Subcutaneous adipose tissue (tissue), 4 donors: ENCODE results near the gene GRIA4. TPM values are rescaled to one million over a fixed set of nuclear protein-coding genes. Genes with fewer than 3 reads are reported as not detected.

Source experiments
- total RNA-seq, 4 donors: library from RNA; depleted of rRNA; stranded (reverse); fragments of >200 nt; gene quantifications; one replicate each; pipeline ENCODE4 v1.1.0, GENCODE V29; 2016
- TF ChIP-seq, protein P1 (sequence below): fragments of 450-650 bp; IDR thresholded peaks from one replicate; pipeline ENCODE4 v1.5.1; 2016; ENCODE audit warnings: low read depth, mild to moderate bottlenecking, control low read depth, antibody characterized with exemption, moderate library complexity

GRIA4 gene
- total RNA-seq, 4 donors from 2014 or later: not detected

- TF ChIP-seq, protein P1, sequence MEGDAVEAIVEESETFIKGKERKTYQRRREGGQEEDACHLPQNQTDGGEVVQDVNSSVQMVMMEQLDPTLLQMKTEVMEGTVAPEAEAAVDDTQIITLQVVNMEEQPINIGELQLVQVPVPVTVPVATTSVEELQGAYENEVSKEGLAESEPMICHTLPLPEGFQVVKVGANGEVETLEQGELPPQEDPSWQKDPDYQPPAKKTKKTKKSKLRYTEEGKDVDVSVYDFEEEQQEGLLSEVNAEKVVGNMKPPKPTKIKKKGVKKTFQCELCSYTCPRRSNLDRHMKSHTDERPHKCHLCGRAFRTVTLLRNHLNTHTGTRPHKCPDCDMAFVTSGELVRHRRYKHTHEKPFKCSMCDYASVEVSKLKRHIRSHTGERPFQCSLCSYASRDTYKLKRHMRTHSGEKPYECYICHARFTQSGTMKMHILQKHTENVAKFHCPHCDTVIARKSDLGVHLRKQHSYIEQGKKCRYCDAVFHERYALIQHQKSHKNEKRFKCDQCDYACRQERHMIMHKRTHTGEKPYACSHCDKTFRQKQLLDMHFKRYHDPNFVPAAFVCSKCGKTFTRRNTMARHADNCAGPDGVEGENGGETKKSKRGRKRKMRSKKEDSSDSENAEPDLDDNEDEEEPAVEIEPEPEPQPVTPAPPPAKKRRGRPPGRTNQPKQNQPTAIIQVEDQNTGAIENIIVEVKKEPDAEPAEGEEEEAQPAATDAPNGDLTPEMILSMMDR: no peak
Observed at GRCh38 chr11:105933695-105934094, 323.8 kb downstream of the GRIA4 start.

DNA sequence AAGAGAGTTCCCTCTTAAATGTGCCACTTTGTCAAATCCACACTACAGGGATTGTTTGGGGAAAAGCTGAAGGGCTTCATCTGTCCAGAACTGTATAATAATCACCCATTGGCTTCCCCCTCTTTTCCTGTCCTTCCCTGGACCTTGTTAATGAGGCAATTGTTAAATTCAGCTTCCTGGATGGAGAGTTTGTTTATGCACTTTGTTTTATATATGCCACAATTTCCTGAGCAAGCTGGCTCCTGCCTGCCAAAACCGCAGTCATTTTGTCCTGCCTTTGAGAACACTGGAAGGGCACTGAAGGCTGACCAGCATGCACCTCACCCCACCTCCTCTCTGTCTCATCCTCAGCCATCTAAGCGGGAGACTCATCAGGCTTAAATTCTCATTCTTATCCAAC is 325.9 kb downstream of the GRIA4 start:
- TF ChIP-seq, protein P1: no peak

DNA sequence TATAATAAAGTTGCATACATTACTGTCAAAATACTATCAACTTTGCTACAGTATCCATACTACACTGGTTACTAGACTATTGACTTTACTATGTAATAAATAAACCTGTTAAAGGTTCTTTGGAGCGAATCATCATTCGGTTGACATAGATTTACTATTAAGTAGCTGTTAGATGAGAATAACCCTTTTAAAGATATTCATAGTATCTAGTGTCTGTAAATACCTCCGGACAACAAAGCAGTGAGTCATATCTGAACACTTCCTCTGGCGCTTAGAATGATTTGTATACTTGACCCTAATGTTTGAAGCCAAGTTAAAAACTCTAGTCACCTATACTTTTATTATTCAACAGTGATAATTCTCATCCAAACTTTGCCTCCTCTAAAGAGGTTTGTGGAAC is 327.5 kb downstream of the GRIA4 start:
- TF ChIP-seq, protein P1: no peak

DNA sequence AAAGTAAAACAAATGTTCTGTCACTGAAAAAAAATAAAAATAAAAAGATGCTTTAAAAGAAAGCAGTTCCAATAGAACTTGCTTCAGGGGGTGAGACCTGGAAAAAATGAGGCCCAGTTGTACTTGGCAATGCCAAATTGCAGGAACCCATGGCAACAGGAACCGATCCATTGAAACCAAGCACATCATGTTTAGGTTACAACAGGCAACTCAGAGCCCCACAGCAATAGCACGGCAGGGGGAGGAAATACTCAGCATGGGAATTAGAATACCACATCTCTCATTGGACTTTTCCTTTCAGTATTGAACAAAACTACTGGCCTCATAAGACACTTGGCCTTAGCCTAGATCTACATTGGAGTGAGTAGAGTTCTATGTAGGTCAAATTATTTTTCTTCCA is 327.9 kb downstream of the GRIA4 start:
- TF ChIP-seq, protein P1: no peak

DNA sequence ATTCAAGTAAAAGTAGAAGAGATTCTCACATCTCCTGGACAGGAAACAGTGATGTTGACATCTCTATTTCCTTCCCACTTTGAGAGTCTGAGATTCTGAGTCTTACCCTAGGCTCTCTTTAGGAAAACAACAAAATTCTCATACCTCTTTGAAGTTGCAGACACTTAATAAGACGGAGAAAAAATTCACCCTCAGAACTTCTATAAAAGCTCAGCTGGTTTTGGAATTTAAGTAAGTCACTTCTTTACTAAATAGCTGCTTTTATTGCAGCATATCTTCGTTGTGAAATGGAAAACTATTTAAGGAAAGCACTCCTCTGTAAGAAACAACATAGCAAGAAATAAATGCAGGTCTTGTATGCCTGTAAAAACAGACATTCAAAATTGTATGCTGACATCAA is 333.0 kb downstream of the GRIA4 start:
- TF ChIP-seq, protein P1: no peak

DNA sequence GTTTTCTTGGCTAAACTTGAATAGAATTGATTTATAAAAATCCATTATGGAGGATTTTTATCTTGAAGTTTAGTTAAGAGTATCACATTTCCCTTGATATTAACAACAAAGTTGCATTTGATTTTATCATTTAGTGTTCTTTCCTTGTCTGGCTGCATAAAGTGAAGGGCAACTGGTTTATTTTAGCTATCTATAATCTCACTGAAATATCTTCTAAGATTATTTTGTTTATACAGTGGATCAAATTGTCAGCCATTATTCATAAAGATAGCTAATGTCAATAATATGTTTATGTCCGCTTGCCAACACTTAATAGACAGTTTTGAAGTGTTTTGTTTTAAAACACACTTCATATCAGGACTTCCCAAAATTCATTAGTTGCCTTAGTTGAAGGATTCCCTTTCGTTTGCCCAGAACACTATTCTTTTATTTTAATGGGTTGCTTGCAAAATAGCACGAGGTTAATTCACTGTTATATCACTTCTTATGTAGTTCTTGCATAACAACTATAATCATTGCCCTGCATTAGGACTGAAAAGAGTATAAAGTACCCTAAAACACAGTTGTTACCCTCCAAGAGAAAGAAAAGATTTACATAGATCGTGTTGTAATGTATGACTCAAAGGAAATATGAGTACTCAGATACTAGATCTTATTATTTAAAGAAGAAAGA is 339.2 kb downstream of the GRIA4 start:
- TF ChIP-seq, protein P1: no peak

DNA sequence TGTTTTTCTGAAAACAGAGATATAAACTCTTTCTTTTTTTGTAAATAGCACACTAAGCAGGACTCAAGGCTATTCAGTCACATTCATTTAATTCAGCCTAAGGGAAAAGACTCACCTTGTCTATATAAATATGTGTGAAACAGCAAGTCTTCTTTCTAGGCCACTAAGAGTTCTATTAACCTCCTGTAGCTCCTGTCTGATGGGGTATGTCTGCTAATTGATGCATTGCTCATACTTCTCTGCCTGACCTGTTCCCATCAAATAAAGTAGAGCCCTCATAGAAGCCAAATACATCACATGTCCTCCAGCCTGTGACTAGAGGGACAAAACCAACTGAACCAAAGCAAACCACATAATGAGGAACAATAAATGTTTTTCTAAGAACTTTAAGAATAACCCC is 344.0 kb downstream of the GRIA4 start:
- TF ChIP-seq, protein P1: no peak
